PC-3 (cell line): ENCODE data around the gene ST6GALNAC4. TPM values are rescaled to one million over a fixed set of nuclear protein-coding genes. Genes with fewer than 3 reads are reported as not detected.

Experiments used
- ATAC-seq: fragments of 200-7000 bp; cut with Tn5 transposase; 2 replicates; pipeline ENCODE4 v1.9.1; 2020; ENCODE audit warnings: mild to moderate bottlenecking, moderate library complexity
- BruUV-seq: library from RNA; stranded (reverse); fragments of 400-500 nt; replicated peaks from 2 replicates; lab custom pipeline; 2021; lab: Mats Ljungman, UMichigan
- CTCF ChIA-PET: fragments of 300-600 bp; sonication (Branson Sonifier 250); formaldehyde crosslinking; loops from one replicate; lab custom pipeline; 2022; ENCODE audit warnings: antibody characterized with exemption; lab: Charles Lee
- POLR2A ChIA-PET: fragments of 300-600 bp; sonication (Branson Sonifier 250); formaldehyde crosslinking; loops from one replicate; lab custom pipeline; 2022; ENCODE audit warnings: antibody characterized with exemption; ENCODE audit not compliant: unreplicated experiment; lab: Charles Lee
- DNase-seq: peaks from one replicate; pipeline ENCODE4 v3.0.0-alpha.2; 2015
- H2AFZ ChIP-seq: fragments of 300-600 bp; sonication (generic); 2 replicates; pipeline ENCODE4 v1.6.0; 2016; ENCODE audit warnings: antibody characterized with exemption, low read length
- H3F3A ChIP-seq: fragments of 300-600 bp; sonication (generic); one replicate; pipeline ENCODE4 v1.6.0; 2017; ENCODE audit warnings: antibody characterized with exemption, low read length, control low read depth, mild to moderate bottlenecking; ENCODE audit not compliant: unreplicated experiment
- H3K27ac ChIP-seq: fragments of 300-600 bp; sonication (generic); 2 replicates; pipeline ENCODE4 v1.5.1; 2016; ENCODE audit warnings: mild to moderate bottlenecking, low read length
- H3K27me3 ChIP-seq: fragments of 300-600 bp; sonication (generic); 2 replicates; pipeline ENCODE4 v1.6.1; 2016; ENCODE audit warnings: low read length, mixed read lengths
- H3K36me3 ChIP-seq: fragments of 300-600 bp; sonication (generic); 2 replicates; pipeline ENCODE4 v1.6.1; 2016; ENCODE audit warnings: low read depth, mixed run types, low read length, mixed read lengths
- H3K4me1 ChIP-seq: fragments of 300-600 bp; sonication (generic); 2 replicates; pipeline ENCODE4 v1.5.1; 2016; ENCODE audit warnings: low read length; ENCODE audit not compliant: insufficient read depth
- H3K4me2 ChIP-seq: fragments of 300-600 bp; sonication (generic); 2 replicates; pipeline ENCODE4 v1.6.0; 2016; ENCODE audit warnings: low read length
- H3K4me3 ChIP-seq: fragments of 300-600 bp; sonication (generic); 2 replicates; pipeline ENCODE4 v1.5.1; 2016; ENCODE audit warnings: mild to moderate bottlenecking, low read length, mixed read lengths
- H3K79me2 ChIP-seq: fragments of 300-600 bp; sonication (generic); 2 replicates; pipeline ENCODE4 v1.6.1; 2017; ENCODE audit warnings: low read length, mixed read lengths
- H3K9ac ChIP-seq: fragments of 300-600 bp; sonication (generic); 2 replicates; pipeline ENCODE4 v1.6.0; 2016; ENCODE audit warnings: mild to moderate bottlenecking, low read length
- H3K9me2 ChIP-seq: fragments of 300-600 bp; sonication (generic); replicated peaks from 2 replicates; pipeline ENCODE4 v1.6.1; 2016; ENCODE audit warnings: mixed run types, low read length, mixed read lengths
- H3K9me3 ChIP-seq: fragments of 300-600 bp; sonication (generic); 2 replicates; pipeline ENCODE4 v1.6.1; 2016; ENCODE audit warnings: low read length, mixed read lengths
- H4K20me1 ChIP-seq: fragments of 300-600 bp; sonication (generic); 2 replicates; pipeline ENCODE4 v1.6.1; 2016; ENCODE audit warnings: low read length, mixed read lengths
- EZH2 ChIP-seq: fragments of 300-600 bp; sonication (generic); IDR thresholded peaks from one replicate; pipeline ENCODE4 v1.6.1; 2017; ENCODE audit warnings: antibody characterized with exemption, mild to moderate bottlenecking, low read length; ENCODE audit not compliant: unreplicated experiment
- EZH2phosphoT487 ChIP-seq: fragments of 300-600 bp; sonication (generic); IDR thresholded peaks from 2 replicates; pipeline ENCODE4 v1.6.1; 2018; ENCODE audit warnings: mild to moderate bottlenecking, antibody characterized with exemption, low read length, borderline replicate concordance
- intact Hi-C: fragments of 100-400 bp; cut with micrococcal nuclease; formaldehyde crosslinking; loops from 2 replicates; pipeline ENCODE4 v1.9.0; 2023
- total RNA-seq: library from RNA; depleted of rRNA; stranded (reverse); fragments of >200 nt; gene quantifications from 2 replicates; pipeline ENCODE4 v1.2.3, GENCODE V29; 2014
- TF ChIP-seq, protein P1 (sequence below): fragments of 300-600 bp; sonication (generic); conservative IDR thresholded peaks from 2 replicates; pipeline ENCODE4 v1.5.1; 2017; ENCODE audit warnings: antibody characterized with exemption, low read depth, mild to moderate bottlenecking, low read length

The ST6GALNAC4 gene
- total RNA-seq, 1 experiment from 2014 or later, result 26.9 TPM

DNA sequence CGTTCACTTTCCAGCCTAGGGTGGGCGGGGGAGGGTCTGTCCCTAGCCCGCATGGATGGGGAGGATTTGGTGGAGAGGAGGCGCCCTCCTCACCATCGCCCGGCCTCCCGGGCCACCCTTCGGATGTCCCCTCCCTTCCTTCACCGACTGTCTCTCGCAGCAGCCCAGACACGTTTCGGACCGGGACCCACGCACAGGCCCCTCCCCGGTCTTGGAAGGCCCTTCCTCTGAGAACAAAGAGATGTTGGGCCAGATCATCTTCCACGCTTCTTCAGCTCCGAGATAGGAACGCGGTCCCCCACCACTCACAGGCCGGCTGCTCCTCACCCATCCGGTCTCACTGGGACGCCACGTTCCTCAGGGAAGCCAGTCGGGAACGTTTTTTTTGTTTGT, 21.5 kb upstream of the ST6GALNAC4 start:
- H2AFZ ChIP-seq, result no peak overlapping the region
- H3K27me3 ChIP-seq, result no peaks in the 10 kb centered on the region
- no peaks in the 10 kb centered on the region for H3F3A ChIP-seq
- H4K20me1 ChIP-seq, result no peaks in the 10 kb centered on the region
- ChIA-PET CTCF (no interaction called here), POLR2A (no interaction called here)
- H3K9ac ChIP-seq, result no peak overlapping the region
- no peak for ATAC-seq
- intact Hi-C loops, result no loop called here
- no peak overlapping the region for H3K27ac ChIP-seq
- peaks cover 31% of the 10 kb centered on the region for H3K79me2 ChIP-seq
- H3K4me3 ChIP-seq, result no peak overlapping the region
- H3K9me3 ChIP-seq, result no peaks in the 10 kb centered on the region
- no peaks in the 10 kb centered on the region for H3K9me2 ChIP-seq
- H3K4me1 ChIP-seq, result peaks cover 16% of the 10 kb centered on the region; the same call in 1 of the 2 replicates
- H3K36me3 ChIP-seq, result no peaks in the 10 kb centered on the region
- BruUV-seq, result no TSS peak
- no peak for DNase-seq
- TF ChIP-seq, protein P1, sequence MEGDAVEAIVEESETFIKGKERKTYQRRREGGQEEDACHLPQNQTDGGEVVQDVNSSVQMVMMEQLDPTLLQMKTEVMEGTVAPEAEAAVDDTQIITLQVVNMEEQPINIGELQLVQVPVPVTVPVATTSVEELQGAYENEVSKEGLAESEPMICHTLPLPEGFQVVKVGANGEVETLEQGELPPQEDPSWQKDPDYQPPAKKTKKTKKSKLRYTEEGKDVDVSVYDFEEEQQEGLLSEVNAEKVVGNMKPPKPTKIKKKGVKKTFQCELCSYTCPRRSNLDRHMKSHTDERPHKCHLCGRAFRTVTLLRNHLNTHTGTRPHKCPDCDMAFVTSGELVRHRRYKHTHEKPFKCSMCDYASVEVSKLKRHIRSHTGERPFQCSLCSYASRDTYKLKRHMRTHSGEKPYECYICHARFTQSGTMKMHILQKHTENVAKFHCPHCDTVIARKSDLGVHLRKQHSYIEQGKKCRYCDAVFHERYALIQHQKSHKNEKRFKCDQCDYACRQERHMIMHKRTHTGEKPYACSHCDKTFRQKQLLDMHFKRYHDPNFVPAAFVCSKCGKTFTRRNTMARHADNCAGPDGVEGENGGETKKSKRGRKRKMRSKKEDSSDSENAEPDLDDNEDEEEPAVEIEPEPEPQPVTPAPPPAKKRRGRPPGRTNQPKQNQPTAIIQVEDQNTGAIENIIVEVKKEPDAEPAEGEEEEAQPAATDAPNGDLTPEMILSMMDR, result no peak
- TF ChIP-seq EZH2 (no peak), EZH2phosphoT487 (no peak)
- H3K4me2 ChIP-seq, result no peak overlapping the region

DNA sequence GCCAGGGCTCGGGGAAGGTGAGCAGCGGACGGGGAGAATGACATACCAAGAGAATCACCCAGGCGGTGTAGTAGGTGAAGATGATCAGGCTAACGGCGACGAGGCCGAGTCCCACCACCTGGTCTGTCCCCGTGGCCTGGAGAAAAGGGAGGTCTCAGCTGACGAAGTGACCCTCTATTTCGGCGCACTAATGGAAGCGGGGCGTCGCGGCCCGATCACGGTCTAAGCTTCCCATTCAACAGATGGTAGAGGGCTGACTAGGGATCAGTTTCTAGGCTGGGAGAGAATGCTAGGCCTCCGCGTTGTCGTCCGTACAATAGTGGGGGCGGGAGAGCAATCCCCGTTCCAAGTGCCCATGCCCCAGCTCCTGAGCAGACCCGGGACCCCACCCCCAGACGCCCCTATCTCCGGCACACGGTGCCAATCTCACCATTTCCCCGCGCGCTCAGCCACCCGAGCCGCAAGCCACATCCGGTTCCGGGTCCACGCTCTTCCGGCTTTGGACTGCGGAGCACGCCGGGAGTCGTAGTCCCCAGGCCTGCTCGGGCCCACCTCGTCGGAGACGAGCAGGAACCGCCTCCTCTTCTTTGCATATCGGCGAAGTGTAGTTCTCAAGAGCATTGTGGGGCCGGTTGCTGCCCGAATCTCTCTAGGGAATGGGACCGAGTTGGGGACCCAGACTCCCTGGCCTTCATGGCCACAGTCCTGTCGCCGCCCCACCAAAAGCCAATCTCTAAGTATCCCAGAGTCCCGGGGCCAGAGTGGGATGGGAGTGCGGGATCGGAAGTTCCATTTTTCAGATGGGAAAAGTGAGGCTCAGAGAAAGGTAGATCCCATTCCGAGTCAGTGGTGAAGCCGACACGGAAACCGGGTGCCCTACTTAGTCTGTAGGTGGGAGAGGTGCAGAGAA, 20.8 kb upstream of the ST6GALNAC4 start, which contains the start of gene DPM2:
DPM2 (minus strand) TSS at position 467 of the 910 bp plus-strand sequence; CDS start at position 433, 34 bp downstream.
- ATAC-seq, result peak; percentile 93
- no peaks in the 10 kb centered on the region for H3K36me3 ChIP-seq
- TF ChIP-seq EZH2phosphoT487 (no peak), EZH2 (no peak)
- TF ChIP-seq, protein P1, result no peak
- intact Hi-C loops, result no loop called here
- H3K9ac ChIP-seq, result peak within 1 kb of the TSS; percentile 88
- no peaks in the 10 kb centered on the region for H4K20me1 ChIP-seq
- H3K79me2 ChIP-seq, result peaks cover 31% of the 10 kb centered on the region
- no peaks in the 10 kb centered on the region for H3K9me2 ChIP-seq
- POLR2A ChIA-PET, result no interaction called here
- H2AFZ ChIP-seq, result peak within 1 kb of the TSS; percentile 74
- H3K9me3 ChIP-seq, result no peaks in the 10 kb centered on the region
- CTCF ChIA-PET, result no interaction called here
- peaks cover 20% of the 10 kb centered on the region; the same call in 1 of the 2 replicates for H3K4me1 ChIP-seq
- H3K4me2 ChIP-seq, result peak within 1 kb of the TSS; percentile 99
- H3K4me3 ChIP-seq, result peak within 1 kb of the TSS; percentile 93
- H3F3A ChIP-seq, result no peaks in the 10 kb centered on the region
- H3K27ac ChIP-seq, result no peak within 1 kb of the TSS
- no peaks in the 10 kb centered on the region for H3K27me3 ChIP-seq
- TSS peak; percentile 60 for BruUV-seq
- peak; percentile 79 for DNase-seq

DNA sequence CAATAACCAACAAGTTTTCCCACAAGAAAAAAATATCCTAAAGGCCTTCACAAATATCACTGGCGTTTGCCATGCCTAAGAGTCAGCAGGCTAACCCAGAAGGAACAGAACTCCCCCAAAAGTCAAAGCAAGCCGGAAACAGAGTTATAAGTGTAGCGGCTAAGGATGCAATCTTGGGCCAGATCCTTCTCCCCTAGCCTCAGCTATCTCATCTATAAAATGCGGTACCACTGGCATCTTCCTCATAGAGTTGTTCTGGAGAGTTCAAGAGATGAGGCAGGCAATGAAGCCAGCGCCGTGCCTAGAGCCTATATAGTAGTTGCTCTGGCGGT, 20.2 kb upstream of the ST6GALNAC4 start:
- ChIA-PET CTCF (no interaction called here), POLR2A (no interaction called here)
- H3K4me2 ChIP-seq, result peak overlapping the region; percentile 99
- H3K9ac ChIP-seq, result peak overlapping the region; percentile 88
- intact Hi-C loops, result no loop called here
- ATAC-seq (no peak), DNase-seq (no peak)
- H4K20me1 ChIP-seq, result no peaks in the 10 kb centered on the region
- BruUV-seq, result no TSS peak
- TF ChIP-seq, protein P1, result no peak
- TF ChIP-seq EZH2, result no peak
- TF ChIP-seq EZH2phosphoT487, result no peak
- H3K27me3 ChIP-seq, result no peaks in the 10 kb centered on the region
- no peaks in the 10 kb centered on the region for H3K36me3 ChIP-seq
- peaks cover 31% of the 10 kb centered on the region for H3K79me2 ChIP-seq
- no peaks in the 10 kb centered on the region for H3K9me3 ChIP-seq
- H3K9me2 ChIP-seq, result no peaks in the 10 kb centered on the region
- H3F3A ChIP-seq, result no peaks in the 10 kb centered on the region
- H2AFZ ChIP-seq, result peak overlapping the region; percentile 74; the same call in 1 of the 2 replicates
- no peak overlapping the region for H3K27ac ChIP-seq
- peak overlapping the region; percentile 93 for H3K4me3 ChIP-seq
- peaks cover 20% of the 10 kb centered on the region; the same call in 1 of the 2 replicates for H3K4me1 ChIP-seq
